ENCODE measurements around the gene RPS15. TPM values are rescaled to one million over a fixed set of nuclear protein-coding genes. Genes with fewer than 3 reads are reported as not detected.

Gene RPS15
- total and polyA plus RNA-seq, 10 of the 15 experiments (the other 5 are each of a cell fraction or from before 2014, with no cell fraction given): 559 to 3,158 (median 1,413) TPM

DNA sequence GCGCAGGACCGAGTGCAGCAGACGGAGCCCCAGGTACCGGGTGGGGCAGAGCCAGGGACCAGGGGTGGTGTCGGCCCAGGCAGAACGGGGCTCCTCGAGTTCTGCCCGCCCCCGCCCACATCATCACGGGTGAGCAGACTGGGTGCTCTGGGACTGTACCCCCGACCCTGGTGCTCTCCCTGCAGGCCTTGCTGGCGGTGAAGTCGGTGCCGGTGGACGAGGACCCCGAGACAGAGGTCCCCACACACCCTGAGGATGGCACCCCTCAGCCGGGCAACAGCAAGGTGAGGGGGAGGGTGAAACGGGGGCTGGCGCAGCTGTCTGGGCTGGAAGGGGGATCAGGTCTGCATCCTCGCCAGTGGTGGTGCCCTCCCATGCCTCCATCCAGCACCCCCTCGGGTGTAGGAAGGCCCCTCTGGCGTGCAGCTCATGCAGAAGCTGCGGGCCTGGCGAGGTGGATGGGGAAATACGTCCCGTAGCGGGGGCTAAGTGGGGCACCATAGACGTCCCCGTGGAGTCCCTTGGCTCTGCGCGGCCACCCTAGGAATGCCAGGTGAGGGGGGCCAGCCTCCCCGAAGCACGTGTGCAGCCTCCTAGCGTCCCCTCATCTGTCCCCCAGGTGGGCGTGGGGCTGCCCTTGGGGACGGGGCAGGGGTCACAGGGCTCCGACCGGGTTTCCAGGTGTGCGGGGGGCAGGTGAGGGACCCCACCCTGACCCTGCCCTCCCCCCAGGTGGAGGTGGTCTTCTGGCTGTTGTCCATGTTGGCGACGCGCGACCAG lies 18.1 kb downstream of the RPS15 start:
- H2AFZ ChIP-seq (ENCODE audit: control insufficient read depth, low read depth, low read length): no peak overlapping the region
- H3K4me3 ChIP-seq: no peak overlapping the region
- 39% methylated on average over 40 of the region's 43 CpGs for WGBS (ENCODE audit: insufficient coverage, insufficient replicate concordance, low lambda C conversion rate, missing lambda C conversion rate)
- no peaks in the 10 kb centered on the region; a peak in 1 of 4 replicates for H3K27me3 ChIP-seq (replicated peaks in 1 of 2; ENCODE audit: control insufficient read depth in 2 of 2, insufficient read depth in 2 of 2, low read length in 1 of 2)
- RAD21 ChIA-PET (ENCODE audit: unreplicated experiment): no interaction called here
- in situ Hi-C loops (cut with MboI) (no loop called here), intact Hi-C loops (cut with micrococcal nuclease; ENCODE audit: unreplicated experiment) (no loop called here)
- no peak overlapping the region for H3K4me2 ChIP-seq (ENCODE audit: control insufficient read depth, insufficient read depth)
- POLR2A ChIA-PET: no interaction called here
- ATAC-seq (no peak), DNase-seq (ENCODE audit: low read depth, low spot score) (no peak), FAIRE-seq (no peak)
- H3K4me1 ChIP-seq (ENCODE audit: control insufficient read depth, insufficient read depth, low read length): peaks cover 3% of the 10 kb centered on the region
- CTCF ChIA-PET: interaction anchor here (1.3 kb wide), 1 partner anchor 12 kb away, joined by 3 read pairs; no protein-coding TSS in a partner anchor
- peak; percentile 29 for TF ChIP-seq POLR2A (IDR thresholded peaks at IDR 0.05; ENCODE audit: low read depth, low read length)
- TF ChIP-seq SRF (IDR thresholded peaks at IDR 0.05; ENCODE audit: low read depth in 2 of 2, low read length in 2 of 2): no peak
- TF ChIP-seq FOXK2 (IDR thresholded peaks at IDR 0.05): no peak
- no peak for TF ChIP-seq ZNF207 (IDR thresholded peaks at IDR 0.05; ENCODE audit: borderline replicate concordance)
- TF ChIP-seq SUPT20H (IDR thresholded peaks at IDR 0.05; ENCODE audit: borderline replicate concordance, control insufficient read depth, low read depth, low read length): no peak
- SMC1A ChIA-PET (ENCODE audit: uncharacterized antibody, unreplicated experiment): no interaction called here
- H3K79me2 ChIP-seq (ENCODE audit: control insufficient read depth, insufficient read depth, low read length): no peaks in the 10 kb centered on the region
- no peaks in the 10 kb centered on the region for H4K20me1 ChIP-seq (ENCODE audit: control insufficient read depth, insufficient read depth)
- no peak overlapping the region for H3K27ac ChIP-seq (ENCODE audit: control insufficient read depth, insufficient read depth)
- H3K9me3 ChIP-seq (replicated peaks; ENCODE audit: control insufficient read depth, insufficient read depth, low read length): no peaks in the 10 kb centered on the region; the same call in 2 of the 3 replicates
- H3K9ac ChIP-seq (ENCODE audit: control insufficient read depth, insufficient read depth, low read length): no peak overlapping the region
- no TSS peak for BruUV-seq (replicated peaks)
- H3K36me3 ChIP-seq (ENCODE audit: control insufficient read depth in 2 of 2, insufficient read depth in 2 of 2, low read length in 1 of 2): no peaks in the 10 kb centered on the region

DNA sequence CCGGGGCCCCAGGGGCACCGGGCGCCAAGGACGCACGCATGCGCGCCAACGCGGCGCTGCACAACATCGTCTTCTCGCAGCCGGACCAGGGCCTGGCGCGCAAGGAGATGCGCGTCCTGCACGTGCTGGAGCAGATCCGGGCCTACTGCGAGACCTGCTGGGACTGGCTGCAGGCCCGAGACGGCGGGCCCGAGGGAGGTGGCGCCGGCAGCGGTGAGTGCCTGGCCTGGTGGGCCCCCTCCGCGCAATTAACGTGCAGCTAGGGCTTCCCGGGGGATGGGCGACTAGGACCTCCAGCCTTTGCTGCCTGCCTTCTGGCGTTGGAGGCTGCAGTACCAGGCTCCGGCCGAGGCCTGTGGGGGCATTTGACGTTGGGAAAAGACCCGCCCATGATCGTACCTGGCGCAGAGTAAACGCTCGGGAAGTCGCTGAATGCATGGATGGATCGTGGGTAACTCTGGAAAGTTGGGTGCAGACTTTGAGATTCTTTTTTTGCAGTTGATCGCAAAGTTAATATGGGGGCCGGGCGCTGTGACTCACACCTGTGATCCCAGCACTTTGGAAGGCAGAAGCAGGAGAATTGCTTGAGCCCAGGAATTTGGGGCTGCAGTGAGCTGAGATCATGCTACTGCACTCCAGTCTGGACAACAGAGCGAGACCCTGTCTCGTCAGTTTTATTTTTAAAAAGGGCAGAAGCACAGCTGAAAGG lies 19.0 kb downstream of the RPS15 start:
- intact Hi-C loops (cut with micrococcal nuclease; ENCODE audit: unreplicated experiment): no loop called here
- H4K20me1 ChIP-seq (ENCODE audit: control insufficient read depth, insufficient read depth): no peaks in the 10 kb centered on the region
- no peak overlapping the region for H3K9ac ChIP-seq (ENCODE audit: control insufficient read depth, insufficient read depth, low read length)
- H3K79me2 ChIP-seq (ENCODE audit: control insufficient read depth, insufficient read depth, low read length): no peaks in the 10 kb centered on the region
- no peak overlapping the region for H3K4me2 ChIP-seq (ENCODE audit: control insufficient read depth, insufficient read depth)
- 47% methylated on average over 48 of the region's 48 CpGs for WGBS (ENCODE audit: insufficient coverage, insufficient replicate concordance, low lambda C conversion rate, missing lambda C conversion rate)
- in situ Hi-C loops (cut with MboI): no loop called here
- no peaks in the 10 kb centered on the region; the same call in 2 of the 3 replicates for H3K9me3 ChIP-seq (replicated peaks; ENCODE audit: control insufficient read depth, insufficient read depth, low read length)
- H3K4me1 ChIP-seq (ENCODE audit: control insufficient read depth, insufficient read depth, low read length): peaks cover 3% of the 10 kb centered on the region
- H3K27me3 ChIP-seq (replicated peaks in 1 of 2; ENCODE audit: control insufficient read depth in 2 of 2, insufficient read depth in 2 of 2, low read length in 1 of 2): no peaks in the 10 kb centered on the region; a peak in 1 of 4 replicates
- ChIA-PET SMC1A (ENCODE audit: uncharacterized antibody, unreplicated experiment) (no interaction called here), POLR2A (interaction anchor here (0.6 kb wide), 1 partner anchor 14 kb away, joined by 6 read pairs; no protein-coding TSS in a partner anchor), RAD21 (ENCODE audit: unreplicated experiment) (no interaction called here), CTCF (no interaction called here)
- H3K27ac ChIP-seq (ENCODE audit: control insufficient read depth, insufficient read depth): no peak overlapping the region
- ATAC-seq: no peak
- no peak for DNase-seq (ENCODE audit: low read depth, low spot score)
- no peak overlapping the region for H3K4me3 ChIP-seq
- BruUV-seq (replicated peaks): no TSS peak
- H3K36me3 ChIP-seq (ENCODE audit: control insufficient read depth in 2 of 2, insufficient read depth in 2 of 2, low read length in 1 of 2): no peaks in the 10 kb centered on the region
- TF ChIP-seq PKNOX1 (IDR thresholded peaks at IDR 0.05): no peak
- TF ChIP-seq BHLHE40 (IDR thresholded peaks at IDR 0.05; ENCODE audit: borderline replicate concordance in 1 of 2, low read depth in 2 of 2, low read length in 1 of 2): peak in 1 of 2 experiments; percentile 29; a peak in 2 of 4 replicates
- H2AFZ ChIP-seq (ENCODE audit: control insufficient read depth, low read depth, low read length): no peak overlapping the region
- FAIRE-seq: no peak
